HCT116 (cell line): ENCODE data around the gene NLN. TPM values are rescaled to one million over a fixed set of nuclear protein-coding genes. Genes with fewer than 3 reads are reported as not detected.

Source experiments
- ATAC-seq: fragments of 200-7000 bp; cut with Tn5 transposase; 2 replicates; pipeline ENCODE4 v1.9.1; 2020; ENCODE audit warnings: mild to moderate bottlenecking, moderate library complexity
- BruUV-seq: library from RNA; stranded (reverse); fragments of 400-500 nt; replicated peaks from 2 replicates; lab custom pipeline; 2021; lab: Mats Ljungman, UMichigan
- CTCF ChIA-PET: fragments of 300-600 bp; sonication (Branson Sonifier 250); formaldehyde crosslinking; loops from one replicate; lab custom pipeline; 2021; ENCODE audit warnings: antibody characterized with exemption; lab: Charles Lee
- POLR2A ChIA-PET: fragments of 300-600, 350-600 bp; sonication (Branson Sonifier 250); formaldehyde crosslinking; loops from one replicate; lab custom pipeline; 2021; ENCODE audit warnings: antibody characterized with exemption; lab: Charles Lee
- RAD21 ChIA-PET, 2 experiments: fragments of 300-600 bp; sonication (Branson Sonifier 250); formaldehyde crosslinking; loops; one replicate each; lab custom pipeline; 2023; ENCODE audit warnings: low total read pairs in 2 of 2; ENCODE audit not compliant: uncharacterized antibody in 2 of 2, unreplicated experiment in 2 of 2, low non-redundant PET in 1 of 2; lab: Charles Lee
- DNase-seq: peaks from one replicate; pipeline ENCODE4 v3.0.0-alpha.2; 2010; ENCODE audit warnings: low read depth, low spot score
- H2AFZ ChIP-seq: fragments of 200-600 bp; shearing (Covaris generic), sonication (generic); 2 replicates; pipeline ENCODE4 v1.6.1; 2017; ENCODE audit warnings: low read depth, mixed run types, mixed read lengths, antibody characterized with exemption, low read length; ENCODE audit not compliant: poor library complexity, severe bottlenecking
- H3K27ac ChIP-seq: 2 replicates; pipeline ENCODE4 v1.5.1; 2012; ENCODE audit warnings: low read depth, low read length
- H3K27me3 ChIP-seq: fragments of 200-600 bp; sonication (generic); 2 replicates; pipeline ENCODE4 v1.6.1; 2016; ENCODE audit warnings: mixed run types, low read length, mixed read lengths; ENCODE audit not compliant: insufficient read depth
- H3K36me3 ChIP-seq, 2 experiments: fragments of 200-500 bp in 1 of 2; fragments of 200-600 bp in 1 of 2; sonication (Bioruptor generic) in 1 of 2; sonication (generic) in 1 of 2; 2 replicates each; pipeline versions ENCODE4 v1.5.1 to v1.6.1; 2014 to 2016; ENCODE audit warnings: low read length in 2 of 2, inconsistent platforms in 1 of 2, mixed read lengths in 1 of 2, mixed run types in 1 of 2; ENCODE audit not compliant: insufficient read depth in 2 of 2, control insufficient read depth in 1 of 2
- H3K4me1 ChIP-seq, 2 experiments: fragments of 200-600 bp in 1 of 2; sonication (generic) in 1 of 2; 2 replicates each; pipeline versions ENCODE4 v1.5.1 to v1.6.1; 2012 to 2017; ENCODE audit warnings: low read length in 2 of 2, inconsistent platforms in 1 of 2, mild to moderate bottlenecking in 1 of 2, mixed read lengths in 1 of 2, mixed run types in 1 of 2, moderate library complexity in 1 of 2; ENCODE audit not compliant: insufficient read depth in 2 of 2, control insufficient read depth in 1 of 2
- H3K4me2 ChIP-seq: fragments of 200-600 bp; sonication (generic); 2 replicates; pipeline ENCODE4 v1.6.1; 2017; ENCODE audit warnings: mixed run types, low read length, mixed read lengths
- H3K4me3 ChIP-seq, 2 experiments: fragments of 200-600 bp in 1 of 2; sonication (generic) in 1 of 2; replicated peaks in 1 of 2; 2 replicates each; pipeline ENCODE4 v1.5.1; 2011 to 2016; ENCODE audit warnings: low read length in 2 of 2, control low read depth in 1 of 2, low read depth in 1 of 2, mild to moderate bottlenecking in 1 of 2, mixed read lengths in 1 of 2, mixed run types in 1 of 2
- H3K79me2 ChIP-seq: fragments of 200-600 bp; sonication (generic); 2 replicates; pipeline ENCODE4 v1.6.1; 2017; ENCODE audit warnings: mild to moderate bottlenecking, mixed run types, low read length, moderate library complexity, mixed read lengths; ENCODE audit not compliant: insufficient read depth
- H3K9ac ChIP-seq: fragments of 200-600 bp; sonication (generic); 2 replicates; pipeline ENCODE4 v1.6.1; 2016; ENCODE audit warnings: low read length, mixed read lengths
- H3K9me2 ChIP-seq: fragments of 200-600 bp; sonication (generic), shearing (Covaris generic); 2 replicates; pipeline ENCODE4 v1.6.1; 2017; ENCODE audit warnings: mixed run types, mild to moderate bottlenecking, moderate library complexity; ENCODE audit not compliant: insufficient read depth
- H3K9me3 ChIP-seq, 2 experiments: fragments of 200-500 bp in 1 of 2; fragments of 200-600 bp in 1 of 2; sonication (Bioruptor generic) in 1 of 2; sonication (generic) in 1 of 2; 2 replicates each; pipeline ENCODE4 v1.6.1; 2014 to 2017; ENCODE audit warnings: low read length in 2 of 2, mixed read lengths in 2 of 2, inconsistent platforms in 1 of 2, low read depth in 1 of 2, mild to moderate bottlenecking in 1 of 2, mixed run types in 1 of 2, moderate library complexity in 1 of 2; ENCODE audit not compliant: control insufficient read depth in 1 of 2, insufficient read depth in 1 of 2
- H4K20me1 ChIP-seq: fragments of 200-600 bp; sonication (generic), shearing (Covaris generic); 2 replicates; pipeline ENCODE4 v1.6.1; 2017; ENCODE audit warnings: mixed run types, mild to moderate bottlenecking, moderate library complexity; ENCODE audit not compliant: insufficient read depth
- CBX3 ChIP-seq: IDR thresholded peaks from 2 replicates; pipeline ENCODE4 v1.6.1; 2012; ENCODE audit warnings: low read depth
- CEBPB ChIP-seq: IDR thresholded peaks from 2 replicates; pipeline ENCODE4 v1.6.1; 2012; ENCODE audit warnings: low read depth
- ELF1 ChIP-seq: IDR thresholded peaks from 2 replicates; pipeline ENCODE4 v1.6.1; 2012; ENCODE audit warnings: low read depth, borderline replicate concordance
- EZH2phosphoT487 ChIP-seq: fragments of 200-600 bp; IDR thresholded peaks from 2 replicates; pipeline ENCODE4 v1.6.1; 2018; ENCODE audit warnings: antibody characterized with exemption, borderline replicate concordance
- FOSL1 ChIP-seq: IDR thresholded peaks from 2 replicates; pipeline ENCODE4 v1.6.1; 2012; ENCODE audit warnings: low read depth
- POLR2A ChIP-seq: IDR thresholded peaks from 2 replicates; pipeline ENCODE4 v1.7.0; 2011; ENCODE audit warnings: borderline replicate concordance; ENCODE audit not compliant: insufficient read depth, insufficient read length; ENCODE audit errors: extremely low read depth
- RAD21 ChIP-seq: IDR thresholded peaks from 2 replicates; pipeline ENCODE4 v1.6.1; 2012; ENCODE audit warnings: low read depth, mild to moderate bottlenecking
- SP1 ChIP-seq: IDR thresholded peaks from 2 replicates; pipeline ENCODE4 v1.6.1; 2012; ENCODE audit warnings: low read depth
- TCF7L2 ChIP-seq: IDR thresholded peaks from 2 replicates; pipeline ENCODE4 v1.7.0; 2011; ENCODE audit warnings: borderline replicate concordance, inconsistent platforms; ENCODE audit not compliant: insufficient read depth, insufficient read length; ENCODE audit errors: extremely low read depth
- ZNF274 ChIP-seq: fragments of 200-500 bp; sonication (Bioruptor generic); IDR thresholded peaks from 2 replicates; pipeline ENCODE4 v1.6.1; 2014; ENCODE audit warnings: mild to moderate bottlenecking, low read depth, low read length, inconsistent platforms
- intact Hi-C: fragments of 100-400 bp; cut with micrococcal nuclease; formaldehyde crosslinking; loops from 2 replicates; pipeline ENCODE4 v1.10.0; 2022
- total RNA-seq: library from RNA; stranded (reverse); gene quantifications from one replicate; pipeline ENCODE4 v1.2.1, GENCODE V29; 2021; ENCODE audit not compliant: unreplicated experiment
- TF ChIP-seq, protein P1 (sequence below): IDR thresholded peaks from 2 replicates; pipeline ENCODE4 v1.6.1; 2012
- TF ChIP-seq, protein P2 (sequence below): IDR thresholded peaks from 2 replicates; pipeline ENCODE4 v1.6.1; 2011; ENCODE audit warnings: mild to moderate bottlenecking, low read length, moderate library complexity; ENCODE audit not compliant: insufficient replicate concordance; ENCODE audit errors: extremely low read depth
- TF ChIP-seq, protein P3 (sequence below), 3 experiments: fragments of 200-600 bp in 1 of 3; sonication (generic) in 1 of 3; IDR thresholded peaks in 2 of 3; conservative IDR thresholded peaks in 1 of 3; 2 replicates each; pipeline ENCODE4 v1.5.1; 2012 to 2017; ENCODE audit warnings: low read depth in 2 of 3, low read length in 2 of 3, antibody characterized with exemption in 1 of 3, borderline replicate concordance in 1 of 3, control low read depth in 1 of 3, mild to moderate bottlenecking in 1 of 3, mixed read lengths in 1 of 3, mixed run types in 1 of 3, moderate library complexity in 1 of 3; ENCODE audit not compliant: insufficient read depth in 1 of 3

The NLN gene
- total RNA-seq, 1 experiment from 2014 or later, result 67.6 TPM

DNA sequence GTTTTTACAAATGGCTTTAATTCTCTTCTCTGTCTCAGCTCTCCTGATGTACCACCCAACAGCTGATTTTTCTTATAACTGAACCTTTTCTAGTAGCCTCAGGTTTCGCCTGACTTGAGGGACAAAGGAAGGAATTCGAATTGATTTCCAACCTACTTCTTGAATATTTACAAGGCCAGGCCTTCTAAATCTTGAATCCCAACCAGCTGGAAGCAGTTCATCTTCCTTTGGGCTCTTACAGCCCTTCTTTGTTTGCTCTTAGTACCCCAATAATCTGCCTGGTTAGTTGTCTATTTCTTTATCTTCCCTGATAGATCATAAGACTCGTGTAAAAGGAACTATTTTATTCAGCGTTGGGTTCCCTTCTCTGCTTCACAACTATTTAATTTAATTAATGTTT is 95.9 kb downstream of the NLN start:
- Histone ChIP-seq H3K4me1 (peaks cover 16 to 32% of the 10 kb centered on the region in 2 experiments), H3K4me2 (no peak overlapping the region), H3K4me3 (no peak overlapping the region), H4K20me1 (no peaks in the 10 kb centered on the region), H3K27me3 (no peaks in the 10 kb centered on the region), H3K27ac (no peak overlapping the region), H3K9ac (no peak overlapping the region), H3K79me2 (no peaks in the 10 kb centered on the region), H3K9me3 (no peaks in the 10 kb centered on the region), H3K9me2 (no peaks in the 10 kb centered on the region), H2AFZ (no peak overlapping the region), H3K36me3 (no peaks in the 10 kb centered on the region)
- ChIA-PET POLR2A (no interaction called here), CTCF (no interaction called here), RAD21 (no interaction called here)
- intact Hi-C loops, result no loop called here
- TF ChIP-seq SP1 (no peak), FOSL1 (no peak), CBX3 (no peak), EZH2phosphoT487 (no peak), POLR2A (no peak), ZNF274 (no peak), RAD21 (no peak), ELF1 (no peak), TCF7L2 (no peak), CEBPB (no peak)
- TF ChIP-seq, protein P1, sequence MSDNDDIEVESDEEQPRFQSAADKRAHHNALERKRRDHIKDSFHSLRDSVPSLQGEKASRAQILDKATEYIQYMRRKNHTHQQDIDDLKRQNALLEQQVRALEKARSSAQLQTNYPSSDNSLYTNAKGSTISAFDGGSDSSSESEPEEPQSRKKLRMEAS, result no peak
- TF ChIP-seq, protein P2, sequence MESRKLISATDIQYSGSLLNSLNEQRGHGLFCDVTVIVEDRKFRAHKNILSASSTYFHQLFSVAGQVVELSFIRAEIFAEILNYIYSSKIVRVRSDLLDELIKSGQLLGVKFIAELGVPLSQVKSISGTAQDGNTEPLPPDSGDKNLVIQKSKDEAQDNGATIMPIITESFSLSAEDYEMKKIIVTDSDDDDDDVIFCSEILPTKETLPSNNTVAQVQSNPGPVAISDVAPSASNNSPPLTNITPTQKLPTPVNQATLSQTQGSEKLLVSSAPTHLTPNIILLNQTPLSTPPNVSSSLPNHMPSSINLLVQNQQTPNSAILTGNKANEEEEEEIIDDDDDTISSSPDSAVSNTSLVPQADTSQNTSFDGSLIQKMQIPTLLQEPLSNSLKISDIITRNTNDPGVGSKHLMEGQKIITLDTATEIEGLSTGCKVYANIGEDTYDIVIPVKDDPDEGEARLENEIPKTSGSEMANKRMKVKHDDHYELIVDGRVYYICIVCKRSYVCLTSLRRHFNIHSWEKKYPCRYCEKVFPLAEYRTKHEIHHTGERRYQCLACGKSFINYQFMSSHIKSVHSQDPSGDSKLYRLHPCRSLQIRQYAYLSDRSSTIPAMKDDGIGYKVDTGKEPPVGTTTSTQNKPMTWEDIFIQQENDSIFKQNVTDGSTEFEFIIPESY, result no peak
- TF ChIP-seq, protein P3, sequence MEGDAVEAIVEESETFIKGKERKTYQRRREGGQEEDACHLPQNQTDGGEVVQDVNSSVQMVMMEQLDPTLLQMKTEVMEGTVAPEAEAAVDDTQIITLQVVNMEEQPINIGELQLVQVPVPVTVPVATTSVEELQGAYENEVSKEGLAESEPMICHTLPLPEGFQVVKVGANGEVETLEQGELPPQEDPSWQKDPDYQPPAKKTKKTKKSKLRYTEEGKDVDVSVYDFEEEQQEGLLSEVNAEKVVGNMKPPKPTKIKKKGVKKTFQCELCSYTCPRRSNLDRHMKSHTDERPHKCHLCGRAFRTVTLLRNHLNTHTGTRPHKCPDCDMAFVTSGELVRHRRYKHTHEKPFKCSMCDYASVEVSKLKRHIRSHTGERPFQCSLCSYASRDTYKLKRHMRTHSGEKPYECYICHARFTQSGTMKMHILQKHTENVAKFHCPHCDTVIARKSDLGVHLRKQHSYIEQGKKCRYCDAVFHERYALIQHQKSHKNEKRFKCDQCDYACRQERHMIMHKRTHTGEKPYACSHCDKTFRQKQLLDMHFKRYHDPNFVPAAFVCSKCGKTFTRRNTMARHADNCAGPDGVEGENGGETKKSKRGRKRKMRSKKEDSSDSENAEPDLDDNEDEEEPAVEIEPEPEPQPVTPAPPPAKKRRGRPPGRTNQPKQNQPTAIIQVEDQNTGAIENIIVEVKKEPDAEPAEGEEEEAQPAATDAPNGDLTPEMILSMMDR (IDR thresholded peaks at IDR 0.05 in 2 of 3, conservative IDR thresholded peaks at IDR 0.05 in 1 of 3; ENCODE audit: borderline replicate concordance in 1 of 3, insufficient read depth in 1 of 3, low read depth in 2 of 3, low read length in 2 of 3), result no peak
- ATAC-seq (no peak), DNase-seq (no peak)
- no TSS peak for BruUV-seq
